GM12801 (cell line): Measurements from ENCODE around the gene FGF18.

Source experiments
- TF ChIP-seq, protein P1 (sequence below): IDR thresholded peaks from one replicate; pipeline ENCODE4 v1.5.1; 2011; ENCODE audit warnings: control low read depth; ENCODE audit not compliant: insufficient read length; ENCODE audit errors: extremely low read depth

Gene FGF18

DNA sequence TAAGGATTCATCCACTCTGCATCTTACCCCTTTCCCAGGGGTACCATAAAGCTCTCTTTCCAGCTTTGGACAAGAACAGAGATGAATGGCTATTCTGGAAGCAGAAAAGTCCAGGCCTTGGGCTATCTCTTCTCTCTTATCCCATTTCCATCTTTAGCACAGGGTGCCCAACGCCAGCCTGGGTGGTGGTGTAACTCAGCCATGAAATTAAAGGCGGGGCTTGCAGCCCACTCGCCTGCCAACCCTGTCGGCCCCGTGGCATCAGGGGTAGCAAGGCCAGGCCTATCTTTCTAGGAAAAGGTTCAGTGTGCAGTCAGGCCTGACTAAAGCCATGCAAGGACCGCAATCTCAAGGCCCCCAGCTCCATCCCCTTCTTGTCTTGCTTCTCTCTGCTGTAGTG lies 78.7 kb downstream of the FGF18 start:
- TF ChIP-seq, protein P1, sequence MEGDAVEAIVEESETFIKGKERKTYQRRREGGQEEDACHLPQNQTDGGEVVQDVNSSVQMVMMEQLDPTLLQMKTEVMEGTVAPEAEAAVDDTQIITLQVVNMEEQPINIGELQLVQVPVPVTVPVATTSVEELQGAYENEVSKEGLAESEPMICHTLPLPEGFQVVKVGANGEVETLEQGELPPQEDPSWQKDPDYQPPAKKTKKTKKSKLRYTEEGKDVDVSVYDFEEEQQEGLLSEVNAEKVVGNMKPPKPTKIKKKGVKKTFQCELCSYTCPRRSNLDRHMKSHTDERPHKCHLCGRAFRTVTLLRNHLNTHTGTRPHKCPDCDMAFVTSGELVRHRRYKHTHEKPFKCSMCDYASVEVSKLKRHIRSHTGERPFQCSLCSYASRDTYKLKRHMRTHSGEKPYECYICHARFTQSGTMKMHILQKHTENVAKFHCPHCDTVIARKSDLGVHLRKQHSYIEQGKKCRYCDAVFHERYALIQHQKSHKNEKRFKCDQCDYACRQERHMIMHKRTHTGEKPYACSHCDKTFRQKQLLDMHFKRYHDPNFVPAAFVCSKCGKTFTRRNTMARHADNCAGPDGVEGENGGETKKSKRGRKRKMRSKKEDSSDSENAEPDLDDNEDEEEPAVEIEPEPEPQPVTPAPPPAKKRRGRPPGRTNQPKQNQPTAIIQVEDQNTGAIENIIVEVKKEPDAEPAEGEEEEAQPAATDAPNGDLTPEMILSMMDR: no peak

DNA sequence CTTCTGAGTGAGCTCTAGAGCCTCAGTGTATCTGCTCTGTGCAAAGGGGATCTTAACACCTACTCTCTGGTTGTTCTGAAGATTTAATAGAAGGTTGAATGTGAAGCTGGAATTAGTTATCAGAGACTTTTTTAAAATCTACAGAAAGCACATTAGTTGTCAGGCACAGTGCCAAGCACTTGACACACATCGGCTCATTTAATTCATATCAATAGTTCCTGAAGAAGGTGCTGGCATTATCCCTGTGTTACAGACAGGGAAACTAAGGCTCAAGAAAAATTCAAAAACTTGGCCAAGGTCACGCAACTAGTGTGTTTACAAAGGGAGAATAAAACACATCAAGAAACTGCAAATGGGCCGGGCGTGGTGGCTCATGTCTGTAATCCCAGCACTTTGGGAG lies 80.2 kb downstream of the FGF18 start:
- TF ChIP-seq, protein P1: no peak

DNA sequence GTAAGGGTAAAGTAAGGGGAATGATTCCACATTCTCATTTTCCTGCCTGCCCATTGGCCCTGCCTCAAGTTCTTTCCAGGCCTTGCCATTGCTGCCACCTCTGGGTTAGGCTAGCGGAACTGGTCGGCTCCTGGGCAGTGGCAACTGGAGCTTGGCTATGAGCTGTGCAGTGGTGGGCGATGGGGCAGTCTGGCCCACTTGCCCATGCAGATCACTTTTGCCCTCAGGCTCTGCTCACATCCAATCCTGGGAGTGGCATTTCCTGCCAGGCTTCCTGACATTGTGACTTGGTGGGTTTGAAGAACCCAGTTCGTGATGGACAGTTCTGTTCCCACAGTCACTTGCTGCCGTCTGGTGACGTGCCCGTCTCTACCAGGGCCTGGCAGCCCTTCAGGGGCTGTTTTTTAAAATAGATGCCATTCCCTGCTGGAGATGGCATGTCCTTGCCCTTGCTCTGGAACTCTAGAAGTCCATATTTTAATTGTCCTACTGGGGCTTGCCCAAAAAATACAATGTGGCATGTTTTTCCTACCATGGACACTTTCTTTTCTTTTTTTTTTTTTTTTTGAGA lies 86.1 kb downstream of the FGF18 start:
- TF ChIP-seq, protein P1: no peak

DNA sequence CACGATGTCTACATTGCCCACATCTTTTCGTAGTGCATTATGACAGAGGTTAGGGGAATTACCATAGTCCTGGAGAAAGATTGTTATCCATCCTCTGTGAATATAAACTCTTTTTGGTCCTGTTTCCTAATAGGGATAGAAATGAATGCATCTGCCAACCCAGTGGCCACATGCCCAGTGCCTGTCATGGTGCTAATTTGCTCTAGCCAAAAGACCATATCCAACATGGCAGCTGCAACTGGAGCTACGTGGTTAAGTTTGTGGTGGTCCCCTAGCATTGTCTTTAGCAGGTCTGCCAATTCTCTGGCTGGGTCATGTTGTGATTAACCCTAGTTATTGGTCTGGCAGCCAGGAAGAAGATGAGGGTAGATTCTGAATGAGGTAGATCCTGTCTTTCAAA lies 87.5 kb downstream of the FGF18 start:
- TF ChIP-seq, protein P1: no peak
